Sigmoid colon (tissue), 7 donors: ENCODE data around the gene ATP5F1D. TPM values are rescaled to one million over a fixed set of nuclear protein-coding genes. Genes with fewer than 3 reads are reported as not detected.

Experiments
- DNase-seq: peaks from one replicate; pipeline ENCODE4 v3.0.0-alpha.2; 2019
- H3K27ac ChIP-seq, 4 donors: fragments of 200-600 bp; sonication (generic); one replicate each; pipeline ENCODE4 v1.5.1; 2016 to 2019; ENCODE audit warnings: mild to moderate bottlenecking in 1 of 4
- H3K27me3 ChIP-seq, 3 donors: fragments of 200-600 bp; sonication (generic); one replicate each; pipeline ENCODE4 v1.5.1; 2019; ENCODE audit warnings: mild to moderate bottlenecking in 1 of 3
- H3K36me3 ChIP-seq, 4 donors: fragments of 200-600 bp; sonication (generic); one replicate each; pipeline ENCODE4 v1.5.1; 2016 to 2019
- H3K4me1 ChIP-seq, 4 donors: fragments of 200-600 bp; sonication (generic); one replicate each; pipeline ENCODE4 v1.5.1; 2017 to 2019
- H3K4me3 ChIP-seq, 4 donors: fragments of 200-600 bp; sonication (generic); one replicate each; pipeline ENCODE4 v1.5.1; 2017 to 2019; ENCODE audit warnings: mild to moderate bottlenecking in 2 of 4, moderate library complexity in 1 of 4
- H3K9me3 ChIP-seq, 4 donors: fragments of 200-600 bp in 3 of 4; sonication (generic) in 3 of 4; one replicate each; pipeline versions ENCODE4 v1.5.1 to v1.6.1; 2013 to 2019
- EP300 ChIP-seq, 4 donors: sonication (generic); formaldehyde crosslinking; IDR thresholded peaks; one replicate each; pipeline ENCODE4 v1.6.1; 2017; ENCODE audit warnings: antibody characterized with exemption in 4 of 4
- POLR2A ChIP-seq, 2 donors: fragments of 450-650 bp; IDR thresholded peaks; one replicate each; pipeline ENCODE4 v1.6.1; 2016; ENCODE audit warnings: antibody characterized with exemption in 2 of 2, mild to moderate bottlenecking in 2 of 2, moderate library complexity in 2 of 2
- POLR2AphosphoS5 ChIP-seq, 4 donors: sonication (generic); formaldehyde crosslinking; IDR thresholded peaks; one replicate each; pipeline ENCODE4 v1.6.1; 2017; ENCODE audit warnings: antibody characterized with exemption in 4 of 4
- WGBS, 2 donors: extraction: QIAGEN DNeasy Blood & Tissue Kit; methylation state at CpG; one replicate each; pipeline ENCODE4 v1.1.7; 2013; 5-methylcytosine and 5-hydroxymethylcytosine counted together
- intact Hi-C: fragments of 100-400 bp; cut with DNase I; formaldehyde crosslinking; loops from one replicate; pipeline ENCODE4 v1.15.1; 2023
- polyA plus RNA-seq, 3 donors: library from polyadenylated mRNA; stranded (reverse); fragments of 200-250 nt; gene quantifications; one replicate each; pipeline ENCODE4 v1.2.3, GENCODE V29; 2013
- total RNA-seq, 4 donors: library from RNA; depleted of rRNA; stranded (reverse); fragments of >200 nt; gene quantifications; one replicate each; pipeline ENCODE4 v1.1.0, GENCODE V29; 2016
- TF ChIP-seq, protein P1 (sequence below), 4 experiments: fragments of 450-650 bp in 3 of 4; fragments of 200-600 bp in 1 of 4; IDR thresholded peaks; one replicate each; pipeline ENCODE4 v1.5.1; 2016 to 2019; ENCODE audit warnings: antibody characterized with exemption in 4 of 4, mild to moderate bottlenecking in 3 of 4, moderate library complexity in 2 of 4
- donor health status: healthy with polysubstance abuse.
- donor health status: Bipolar disorder and iron deficiency.
- donor health status: healthy.

The ATP5F1D gene
- total and polyA plus RNA-seq, 7 donors: 74.7 to 390 (median 112) TPM

DNA sequence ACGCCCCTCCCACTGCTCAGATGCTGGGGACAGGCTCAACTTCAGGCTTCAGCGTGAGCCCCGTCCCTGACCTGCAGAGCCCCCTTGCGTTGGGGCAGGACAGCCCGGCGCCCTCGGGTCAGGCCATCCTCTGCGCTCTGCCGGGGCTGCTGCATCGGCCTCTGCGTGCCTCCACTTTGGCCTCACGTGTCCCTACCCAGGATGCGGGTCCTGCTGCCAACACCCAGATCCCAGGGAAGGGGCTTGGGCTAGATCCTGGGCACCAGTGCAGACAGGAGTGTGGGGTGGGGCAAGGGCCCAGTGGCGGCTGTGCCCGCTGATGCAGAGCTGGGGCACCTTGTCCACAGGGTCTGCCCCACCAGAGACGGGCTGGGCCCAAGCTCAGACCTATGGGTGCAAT is 16.7 kb upstream of the ATP5F1D start:
- no peak overlapping the region for H3K4me3 ChIP-seq
- H3K9me3 ChIP-seq: no peaks in the 10 kb centered on the region
- TF ChIP-seq POLR2AphosphoS5 (IDR thresholded peaks at IDR 0.05): no peak
- no peak for TF ChIP-seq POLR2A (IDR thresholded peaks at IDR 0.05)
- TF ChIP-seq, protein P1, sequence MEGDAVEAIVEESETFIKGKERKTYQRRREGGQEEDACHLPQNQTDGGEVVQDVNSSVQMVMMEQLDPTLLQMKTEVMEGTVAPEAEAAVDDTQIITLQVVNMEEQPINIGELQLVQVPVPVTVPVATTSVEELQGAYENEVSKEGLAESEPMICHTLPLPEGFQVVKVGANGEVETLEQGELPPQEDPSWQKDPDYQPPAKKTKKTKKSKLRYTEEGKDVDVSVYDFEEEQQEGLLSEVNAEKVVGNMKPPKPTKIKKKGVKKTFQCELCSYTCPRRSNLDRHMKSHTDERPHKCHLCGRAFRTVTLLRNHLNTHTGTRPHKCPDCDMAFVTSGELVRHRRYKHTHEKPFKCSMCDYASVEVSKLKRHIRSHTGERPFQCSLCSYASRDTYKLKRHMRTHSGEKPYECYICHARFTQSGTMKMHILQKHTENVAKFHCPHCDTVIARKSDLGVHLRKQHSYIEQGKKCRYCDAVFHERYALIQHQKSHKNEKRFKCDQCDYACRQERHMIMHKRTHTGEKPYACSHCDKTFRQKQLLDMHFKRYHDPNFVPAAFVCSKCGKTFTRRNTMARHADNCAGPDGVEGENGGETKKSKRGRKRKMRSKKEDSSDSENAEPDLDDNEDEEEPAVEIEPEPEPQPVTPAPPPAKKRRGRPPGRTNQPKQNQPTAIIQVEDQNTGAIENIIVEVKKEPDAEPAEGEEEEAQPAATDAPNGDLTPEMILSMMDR (IDR thresholded peaks at IDR 0.05): no peak
- no peaks in the 10 kb centered on the region for H3K27me3 ChIP-seq
- peaks cover 13 to 86% (median 53%) of the 10 kb centered on the region in 4 donors for H3K36me3 ChIP-seq
- no peak overlapping the region for H3K27ac ChIP-seq
- intact Hi-C loops: no loop called here
- no peak for DNase-seq
- WGBS, 2 donors: 90 to 94% methylated on average over 16 of the region's 16 CpGs
- peaks cover 0 to 30% (median 23%) of the 10 kb centered on the region in 4 donors for H3K4me1 ChIP-seq

DNA sequence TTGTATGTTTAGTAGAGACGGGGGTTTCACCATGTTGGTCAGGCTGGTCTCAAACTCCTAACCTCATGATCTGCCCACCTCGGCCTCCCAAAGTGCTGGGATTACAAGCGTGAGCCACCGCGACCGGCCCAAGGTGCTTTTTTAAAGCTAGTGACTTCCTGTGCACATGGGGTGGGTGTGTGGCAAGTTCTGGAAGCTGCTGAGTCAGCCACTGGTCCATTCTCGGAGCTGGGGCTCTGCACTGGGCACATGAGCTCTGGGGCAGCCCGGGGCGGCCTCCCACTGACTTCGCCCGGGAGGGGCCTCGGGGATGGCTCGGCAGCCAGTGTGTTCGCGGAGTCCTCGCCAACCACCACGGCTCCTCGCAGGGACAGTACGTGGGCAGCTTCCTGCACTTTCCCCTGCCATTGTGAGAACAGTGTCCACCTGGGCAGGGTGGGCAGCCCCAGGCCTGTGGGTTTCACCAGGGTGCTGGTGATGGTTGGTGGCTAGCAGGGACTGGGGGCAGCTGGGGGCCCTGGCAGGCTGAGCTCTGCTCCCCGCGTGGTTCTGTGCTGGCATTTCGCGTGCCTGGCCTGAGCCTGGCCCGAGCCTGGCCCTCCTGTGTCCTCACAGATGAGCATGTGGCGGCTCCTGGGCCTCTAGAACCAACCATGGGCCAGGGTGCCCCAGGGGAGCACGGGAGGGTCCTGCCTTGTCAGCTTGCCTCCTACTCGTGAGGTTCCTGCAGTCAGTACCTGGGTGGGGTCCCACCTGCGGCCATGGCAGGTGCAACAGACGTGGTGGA is 15.9 kb upstream of the ATP5F1D start:
- Histone ChIP-seq H3K4me1 (peaks cover 0 to 27% (median 23%) of the 10 kb centered on the region in 4 donors), H3K36me3 (peaks cover 13 to 78% (median 47%) of the 10 kb centered on the region in 4 donors), H3K9me3 (no peaks in the 10 kb centered on the region), H3K27me3 (no peaks in the 10 kb centered on the region), H3K4me3 (no peak overlapping the region), H3K27ac (no peak overlapping the region)
- no peak for TF ChIP-seq POLR2AphosphoS5 (IDR thresholded peaks at IDR 0.05)
- WGBS, 2 donors: 92 to 93% methylated on average over 29 of the region's 29 CpGs
- DNase-seq: no peak
- intact Hi-C loops: no loop called here

DNA sequence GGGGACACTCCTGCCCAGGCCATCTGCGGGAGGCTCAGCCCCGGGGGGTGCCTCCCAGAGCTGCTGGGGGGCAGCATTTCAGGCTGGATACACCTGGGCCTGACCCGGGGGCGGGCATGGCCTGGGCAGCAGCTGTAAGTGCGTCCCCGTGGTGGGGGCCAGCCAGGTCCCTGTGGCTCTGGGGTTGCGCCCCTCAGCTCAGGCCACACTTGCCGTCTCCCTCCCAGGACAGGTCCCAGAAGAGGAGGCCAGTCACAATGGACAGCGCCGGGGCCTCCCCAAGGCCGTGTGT is 15.4 kb upstream of the ATP5F1D start:
- no peaks in the 10 kb centered on the region for H3K9me3 ChIP-seq
- H3K27ac ChIP-seq: no peak overlapping the region
- H3K4me3 ChIP-seq: no peak overlapping the region
- peaks cover 13 to 73% (median 44%) of the 10 kb centered on the region in 4 donors for H3K36me3 ChIP-seq
- no peak for TF ChIP-seq POLR2A (IDR thresholded peaks at IDR 0.05)
- TF ChIP-seq POLR2AphosphoS5 (IDR thresholded peaks at IDR 0.05): no peak
- TF ChIP-seq EP300 (IDR thresholded peaks at IDR 0.05): no peak
- TF ChIP-seq, protein P1 (IDR thresholded peaks at IDR 0.05): no peak
- H3K4me1 ChIP-seq: peaks cover 0 to 27% (median 21%) of the 10 kb centered on the region in 4 donors
- WGBS, 2 donors: 95% methylated on average over 11 of the region's 11 CpGs
- intact Hi-C loops: no loop called here
- DNase-seq: no peak
- no peaks in the 10 kb centered on the region for H3K27me3 ChIP-seq

DNA sequence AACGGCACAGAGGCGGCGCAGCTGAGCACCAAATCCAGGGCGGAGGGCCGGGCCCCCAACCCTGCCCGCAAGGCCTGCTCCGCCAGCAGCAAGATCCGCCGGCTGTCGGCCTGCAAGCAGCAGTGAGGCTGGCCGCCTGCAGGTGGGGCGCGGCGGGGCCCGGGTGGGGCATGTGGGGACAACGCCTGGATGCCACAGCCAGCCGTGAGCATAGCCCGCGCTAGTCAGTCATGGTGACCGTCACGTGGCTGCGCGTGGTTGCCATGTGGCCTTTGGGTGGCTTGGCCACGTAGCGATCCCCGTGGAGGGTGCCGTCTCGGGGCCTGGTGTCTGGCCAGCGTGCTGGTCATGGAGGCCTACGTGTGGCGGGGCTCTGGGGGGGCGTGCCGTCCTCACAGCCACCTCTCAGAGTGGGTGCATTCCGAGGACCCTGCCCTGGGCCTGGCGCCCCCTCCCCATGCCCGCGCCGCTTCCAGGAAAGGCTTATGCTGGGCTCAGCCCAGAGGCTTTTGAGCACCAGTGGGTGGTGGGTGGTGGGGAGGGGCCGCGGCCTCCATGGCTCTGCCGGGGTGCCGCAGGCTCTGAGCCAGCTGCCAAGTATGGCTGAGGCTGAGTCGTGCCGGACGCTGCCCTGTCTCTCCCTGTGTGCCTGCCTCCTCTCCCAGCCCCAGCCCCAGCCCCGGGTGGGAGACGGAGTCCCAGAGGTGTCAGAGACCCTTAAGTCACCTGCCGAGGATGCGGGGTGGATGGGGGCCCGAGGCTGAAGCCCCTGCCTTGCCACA is 14.8 kb upstream of the ATP5F1D start:
- 91 to 94% methylated on average over 50 of the region's 50 CpGs for WGBS, 2 donors
- Histone ChIP-seq H3K9me3 (no peaks in the 10 kb centered on the region), H3K27me3 (no peaks in the 10 kb centered on the region), H3K27ac (no peak overlapping the region), H3K36me3 (peaks cover 13 to 67% (median 43%) of the 10 kb centered on the region in 4 donors), H3K4me1 (peaks cover 0 to 23% (median 16%) of the 10 kb centered on the region in 4 donors), H3K4me3 (no peak overlapping the region)
- intact Hi-C loops: no loop called here
- TF ChIP-seq POLR2A (IDR thresholded peaks at IDR 0.05) (no peak), POLR2AphosphoS5 (IDR thresholded peaks at IDR 0.05) (no peak)
- DNase-seq: no peak

DNA sequence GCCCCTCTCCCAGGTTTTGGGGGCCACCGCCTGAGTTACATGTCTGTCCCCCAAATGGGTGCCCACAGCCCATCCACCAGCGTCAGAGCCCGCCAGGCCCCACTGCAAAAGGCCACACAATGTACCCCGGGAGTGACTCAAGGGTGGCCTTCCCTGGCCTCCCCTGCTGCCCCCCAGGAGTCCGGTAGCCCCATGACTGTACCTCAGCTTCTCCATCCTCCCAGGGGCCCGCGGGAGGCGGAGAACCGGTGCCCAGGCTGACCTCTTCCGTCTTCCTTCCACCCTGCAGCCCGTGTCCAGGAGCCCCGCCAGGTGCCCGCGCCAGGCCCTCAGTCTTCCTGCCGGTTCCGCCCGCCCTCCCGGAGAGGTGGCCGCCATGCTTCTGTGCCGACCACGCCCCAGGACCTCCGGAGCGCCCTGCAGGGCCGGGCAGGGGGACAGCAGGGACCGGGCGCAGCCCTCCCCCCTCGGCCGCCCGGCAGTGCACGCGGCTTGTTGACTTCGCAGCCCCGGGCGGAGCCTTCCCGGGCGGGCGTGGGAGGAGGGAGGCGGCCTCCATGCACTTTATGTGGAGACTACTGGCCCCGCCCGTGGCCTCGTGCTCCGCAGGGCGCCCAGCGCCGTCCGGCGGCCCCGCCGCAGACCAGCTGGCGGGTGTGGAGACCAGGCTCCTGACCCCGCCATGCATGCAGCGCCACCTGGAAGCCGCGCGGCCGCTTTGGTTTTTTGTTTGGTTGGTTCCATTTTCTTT is 14.1 kb upstream of the ATP5F1D start:
- WGBS, 2 donors: 73 to 91% methylated on average over 56 of the region's 56 CpGs
- intact Hi-C loops: no loop called here
- H3K36me3 ChIP-seq: peaks cover 10 to 60% (median 39%) of the 10 kb centered on the region in 4 donors
- TF ChIP-seq POLR2A (IDR thresholded peaks at IDR 0.05): no peak
- no peak for TF ChIP-seq EP300 (IDR thresholded peaks at IDR 0.05)
- TF ChIP-seq, protein P1 (IDR thresholded peaks at IDR 0.05): no peak
- TF ChIP-seq POLR2AphosphoS5 (IDR thresholded peaks at IDR 0.05): no peak
- no peak overlapping the region for H3K4me3 ChIP-seq
- H3K4me1 ChIP-seq: peaks cover 0 to 25% (median 15%) of the 10 kb centered on the region in 4 donors
- DNase-seq: no peak
- no peak overlapping the region for H3K27ac ChIP-seq
- H3K27me3 ChIP-seq: no peaks in the 10 kb centered on the region
- no peaks in the 10 kb centered on the region for H3K9me3 ChIP-seq
